Thyroid gland (tissue), 4 donors: ENCODE measurements around the gene TRIM67. TPM values are rescaled to one million over a fixed set of nuclear protein-coding genes. Genes with fewer than 3 reads are reported as not detected.

Experiments
- DNase-seq, 2 donors: peaks; one replicate each; pipeline ENCODE4 v3.0.0-alpha.2; 2019
- H3K27ac ChIP-seq, 3 donors: fragments of 200-600 bp; sonication (generic); 1 replicate in 2 of 3; 2 replicates in 1 of 3; pipeline ENCODE4 v1.5.1; 2016 to 2019; ENCODE audit warnings: mild to moderate bottlenecking in 1 of 3, moderate library complexity in 1 of 3
- H3K27me3 ChIP-seq: fragments of 200-600 bp; sonication (generic); one replicate; pipeline ENCODE4 v1.5.1; 2019
- H3K36me3 ChIP-seq, 2 donors: fragments of 200-600 bp; sonication (generic); one replicate each; pipeline ENCODE4 v1.5.1; 2016 to 2019
- H3K4me1 ChIP-seq, 2 donors: fragments of 200-600 bp; sonication (generic); one replicate each; pipeline ENCODE4 v1.5.1; 2017 to 2019
- H3K4me3 ChIP-seq, 3 donors: fragments of 200-600 bp; sonication (generic); replicated peaks in 1 of 3; 1 replicate in 2 of 3; 2 replicates in 1 of 3; pipeline ENCODE4 v1.5.1; 2016; ENCODE audit warnings: mild to moderate bottlenecking in 1 of 3
- H3K9me3 ChIP-seq: fragments of 200-600 bp; sonication (generic); one replicate; pipeline ENCODE4 v1.5.1; 2017
- POLR2A ChIP-seq, 2 donors: fragments of 450-650 bp; IDR thresholded peaks; one replicate each; pipeline ENCODE4 v1.6.1; 2017; ENCODE audit warnings: antibody characterized with exemption in 2 of 2, mild to moderate bottlenecking in 2 of 2, moderate library complexity in 1 of 2
- WGBS, 2 donors: methylation state at CpG; one replicate each; pipeline ENCODE4 v1.1.5; 2017; 5-methylcytosine and 5-hydroxymethylcytosine counted together
- intact Hi-C: fragments of 100-400 bp; cut with DNase I; formaldehyde crosslinking; loops from one replicate; pipeline ENCODE4 v1.15.1; 2023
- total RNA-seq, 4 donors: library from RNA; depleted of rRNA; stranded (reverse); fragments of >200 nt; gene quantifications; one replicate each; pipeline ENCODE4 v1.2.3, GENCODE V29; 2016
- TF ChIP-seq, protein P1 (sequence below), 6 experiments: fragments of 200-600 bp in 3 of 6; fragments of 450-650 bp in 3 of 6; sonication (generic) in 3 of 6; IDR thresholded peaks; one replicate each; pipeline ENCODE4 v1.5.1; 2016 to 2019; ENCODE audit warnings: antibody characterized with exemption in 6 of 6, mild to moderate bottlenecking in 2 of 6, inconsistent platforms in 1 of 6, moderate library complexity in 1 of 6

Gene TRIM67
- total RNA-seq, 4 donors from 2014 or later, result not detected

DNA sequence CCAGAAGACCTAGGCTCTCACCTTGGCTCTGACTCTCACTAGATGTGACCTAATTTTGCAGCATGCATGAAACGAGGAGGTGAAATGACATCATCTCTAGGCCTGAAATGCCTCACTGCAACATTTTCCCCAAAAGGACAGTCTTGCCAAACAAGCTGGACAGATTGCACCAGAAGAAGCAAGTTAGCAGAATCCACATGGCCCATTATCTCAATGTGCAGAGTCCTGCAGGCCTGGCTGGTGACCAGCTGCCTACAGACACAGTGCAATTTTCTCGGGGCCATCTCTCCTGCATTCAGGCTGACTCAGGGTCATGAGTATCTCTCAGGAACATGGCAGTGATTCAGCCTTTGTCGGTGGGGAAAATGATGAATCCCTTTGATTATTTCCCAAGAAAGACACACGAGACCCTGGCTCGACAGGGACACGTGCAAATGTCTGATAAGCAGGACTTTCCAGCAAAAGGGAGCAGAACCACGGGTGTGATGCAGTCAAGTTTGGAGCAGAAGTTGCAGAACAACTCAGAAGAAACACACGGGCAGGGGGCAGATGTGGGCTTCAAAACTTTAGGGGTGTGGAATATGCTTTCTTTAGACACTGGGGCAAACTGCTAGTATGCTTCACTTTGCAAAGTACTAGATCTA lies 38.7 kb downstream of the TRIM67 start:
- Histone ChIP-seq H3K4me1 (peaks cover 3 to 9% of the 10 kb centered on the region in 2 donors), H3K4me3 (no peak overlapping the region), H3K9me3 (no peaks in the 10 kb centered on the region), H3K27ac (no peak overlapping the region), H3K27me3 (no peaks in the 10 kb centered on the region), H3K36me3 (no peaks in the 10 kb centered on the region)
- WGBS, 2 donors, result 74 to 85% methylated on average over 8 of the region's 8 CpGs
- no peak for DNase-seq
- TF ChIP-seq POLR2A (IDR thresholded peaks at IDR 0.05), result no peak
- TF ChIP-seq, protein P1, sequence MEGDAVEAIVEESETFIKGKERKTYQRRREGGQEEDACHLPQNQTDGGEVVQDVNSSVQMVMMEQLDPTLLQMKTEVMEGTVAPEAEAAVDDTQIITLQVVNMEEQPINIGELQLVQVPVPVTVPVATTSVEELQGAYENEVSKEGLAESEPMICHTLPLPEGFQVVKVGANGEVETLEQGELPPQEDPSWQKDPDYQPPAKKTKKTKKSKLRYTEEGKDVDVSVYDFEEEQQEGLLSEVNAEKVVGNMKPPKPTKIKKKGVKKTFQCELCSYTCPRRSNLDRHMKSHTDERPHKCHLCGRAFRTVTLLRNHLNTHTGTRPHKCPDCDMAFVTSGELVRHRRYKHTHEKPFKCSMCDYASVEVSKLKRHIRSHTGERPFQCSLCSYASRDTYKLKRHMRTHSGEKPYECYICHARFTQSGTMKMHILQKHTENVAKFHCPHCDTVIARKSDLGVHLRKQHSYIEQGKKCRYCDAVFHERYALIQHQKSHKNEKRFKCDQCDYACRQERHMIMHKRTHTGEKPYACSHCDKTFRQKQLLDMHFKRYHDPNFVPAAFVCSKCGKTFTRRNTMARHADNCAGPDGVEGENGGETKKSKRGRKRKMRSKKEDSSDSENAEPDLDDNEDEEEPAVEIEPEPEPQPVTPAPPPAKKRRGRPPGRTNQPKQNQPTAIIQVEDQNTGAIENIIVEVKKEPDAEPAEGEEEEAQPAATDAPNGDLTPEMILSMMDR (IDR thresholded peaks at IDR 0.05), result no peak
- intact Hi-C loops, result loop anchor here (10.0 kb wide), 1 partner anchor 566 kb away; no protein-coding TSS in a partner anchor

DNA sequence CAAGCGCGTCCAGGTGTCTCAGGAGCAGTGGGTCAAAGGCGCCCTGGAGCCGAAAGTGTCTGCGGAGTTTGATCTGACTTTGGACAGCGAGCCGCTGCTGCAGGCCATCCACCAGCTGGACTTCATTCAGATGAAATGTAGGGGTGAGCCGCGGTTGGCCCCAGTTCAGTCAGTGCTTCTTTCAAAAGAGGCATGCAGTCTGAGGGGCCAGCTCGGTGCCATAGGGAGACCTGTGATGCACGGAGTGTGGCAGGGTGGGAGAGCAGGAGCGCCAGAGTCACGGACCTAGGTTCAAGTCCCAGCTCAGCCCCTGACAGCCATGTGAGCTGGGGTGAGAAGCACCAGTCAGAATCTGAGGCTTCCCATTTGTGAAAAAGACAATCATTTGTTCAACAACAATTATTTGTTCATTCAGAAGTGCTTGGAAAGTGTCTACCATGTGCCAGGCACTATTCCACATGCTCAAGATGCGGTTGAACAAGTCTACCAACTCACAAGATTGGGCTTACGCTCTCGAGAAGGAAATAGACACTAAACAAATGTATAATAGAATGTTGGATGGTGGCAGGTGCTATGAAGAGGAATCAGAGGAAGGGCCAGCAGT lies 39.6 kb downstream of the TRIM67 start:
- no peak overlapping the region for H3K27ac ChIP-seq
- TF ChIP-seq, protein P1 (IDR thresholded peaks at IDR 0.05), result no peak
- TF ChIP-seq POLR2A (IDR thresholded peaks at IDR 0.05), result no peak
- peaks cover 3 to 9% of the 10 kb centered on the region in 2 donors for H3K4me1 ChIP-seq
- no peak overlapping the region for H3K4me3 ChIP-seq
- DNase-seq, result no peak
- H3K27me3 ChIP-seq, result no peaks in the 10 kb centered on the region
- H3K9me3 ChIP-seq, result no peaks in the 10 kb centered on the region
- no peaks in the 10 kb centered on the region for H3K36me3 ChIP-seq
- intact Hi-C loops, result loop anchor here (10.0 kb wide), 1 partner anchor 567 kb away; no protein-coding TSS in a partner anchor
- WGBS, 2 donors, result 79 to 90% methylated on average over 16 of the region's 16 CpGs

GRCh38 chr1:231201979-231202633 lies 40.2 kb downstream of the TRIM67 start:
- no peaks in the 10 kb centered on the region for H3K9me3 ChIP-seq
- no peaks in the 10 kb centered on the region for H3K27me3 ChIP-seq
- intact Hi-C loops, result loop anchor here (10.0 kb wide), 1 partner anchor 567 kb away; no protein-coding TSS in a partner anchor
- H3K27ac ChIP-seq, result no peak overlapping the region
- no peak overlapping the region for H3K4me3 ChIP-seq
- no peak for DNase-seq
- WGBS, 2 donors, result 75 to 77% methylated on average over 5 of the region's 5 CpGs
- H3K4me1 ChIP-seq, result peaks cover 3 to 9% of the 10 kb centered on the region in 2 donors
- no peaks in the 10 kb centered on the region for H3K36me3 ChIP-seq
- TF ChIP-seq, protein P1 (IDR thresholded peaks at IDR 0.05), result no peak
- no peak for TF ChIP-seq POLR2A (IDR thresholded peaks at IDR 0.05)

DNA sequence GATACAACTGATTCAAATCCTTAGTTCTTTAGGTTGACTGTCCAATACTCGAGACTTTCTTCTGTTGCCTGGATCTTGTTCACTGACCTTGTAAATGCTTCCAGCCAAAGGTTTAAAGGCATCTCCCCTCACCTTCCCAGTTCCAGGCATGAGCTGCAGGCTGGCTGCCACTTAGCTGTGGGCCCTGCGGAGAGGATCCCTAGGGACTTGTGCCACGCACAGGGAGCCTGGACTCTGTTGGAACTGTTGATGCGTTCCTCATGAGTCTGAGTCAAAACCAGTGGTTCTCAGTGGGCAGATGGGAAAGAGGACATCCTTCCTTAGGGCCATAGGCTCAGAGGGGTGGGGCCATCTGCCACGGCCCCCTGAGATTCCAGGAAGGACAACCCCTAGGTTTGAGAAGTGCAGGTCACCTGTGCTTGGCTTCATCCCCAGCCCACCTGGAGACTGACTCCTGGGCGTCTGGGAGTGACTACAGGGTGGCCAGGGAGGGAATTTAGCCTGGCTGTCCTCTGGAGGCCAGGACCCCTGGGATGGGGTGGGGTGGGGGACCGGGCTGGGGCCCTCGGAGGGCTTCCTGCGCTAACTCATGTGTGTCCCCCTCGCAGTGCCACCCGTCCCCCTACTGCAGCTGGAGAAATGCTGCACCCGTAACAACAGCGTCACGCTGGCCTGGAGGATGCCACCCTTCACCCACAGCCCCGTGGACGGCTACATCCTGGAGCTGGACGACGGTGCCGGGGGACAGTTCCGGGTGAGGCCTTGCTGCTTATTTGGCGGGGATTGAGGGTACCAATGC lies 41.6 kb downstream of the TRIM67 start:
- TF ChIP-seq, protein P1 (IDR thresholded peaks at IDR 0.05), result no peak
- no peak for TF ChIP-seq POLR2A (IDR thresholded peaks at IDR 0.05)
- DNase-seq, result no peak
- H3K27ac ChIP-seq, result no peak overlapping the region
- intact Hi-C loops, result loop anchor here (10.0 kb wide), 1 partner anchor 569 kb away; no protein-coding TSS in a partner anchor
- H3K36me3 ChIP-seq, result no peaks in the 10 kb centered on the region
- H3K27me3 ChIP-seq, result no peaks in the 10 kb centered on the region
- no peak overlapping the region for H3K4me3 ChIP-seq
- H3K9me3 ChIP-seq, result no peaks in the 10 kb centered on the region
- H3K4me1 ChIP-seq, result peaks cover 3 to 9% of the 10 kb centered on the region in 2 donors
- 81 to 87% methylated on average over 5 to 15 of the region's 21 CpGs for WGBS, 2 donors
